Kidney (tissue), 14 donors: ENCODE data around the gene STXBP2. TPM values are rescaled to one million over a fixed set of nuclear protein-coding genes. Genes with fewer than 3 reads are reported as not detected.

ENCODE experiments used
- DNase-seq, 5 donors: peaks; one replicate each; pipeline ENCODE4 v3.0.0-alpha.2; 2013 to 2020
- FAIRE-seq: peaks from 2 replicates; lab custom pipeline; 2012; peaks lifted over from hg19 to GRCh38; lab: Jason Lieb, UNC
- H3K27ac ChIP-seq, 2 donors: one replicate each; pipeline ENCODE4 v1.7.0; 2013; ENCODE audit warnings: low read depth in 2 of 2, low read length in 2 of 2, inconsistent platforms in 1 of 2
- H3K27me3 ChIP-seq: one replicate; pipeline ENCODE4 v1.7.1; 2013; ENCODE audit warnings: low read length, inconsistent platforms; ENCODE audit not compliant: control insufficient read depth, insufficient read depth
- H3K36me3 ChIP-seq, 3 donors: one replicate each; pipeline versions ENCODE4 v1.7.0 to v1.7.1; 2013; ENCODE audit warnings: low read length in 3 of 3, control low read depth in 1 of 3, inconsistent platforms in 1 of 3; ENCODE audit not compliant: insufficient read depth in 3 of 3, control insufficient read depth in 2 of 3
- H3K4me1 ChIP-seq, 3 donors: one replicate each; pipeline versions ENCODE4 v1.7.0 to v1.7.1; 2013; ENCODE audit warnings: low read length in 3 of 3, inconsistent platforms in 1 of 3, low read depth in 1 of 3; ENCODE audit not compliant: control insufficient read depth in 2 of 3, insufficient read depth in 2 of 3
- H3K4me3 ChIP-seq, 3 donors: one replicate each; pipeline versions ENCODE4 v1.7.0 to v1.8.1; 2013; ENCODE audit warnings: low read length in 3 of 3, control low read depth in 1 of 3, inconsistent platforms in 1 of 3
- H3K9ac ChIP-seq, 3 donors: one replicate each; pipeline versions ENCODE4 v1.7.0 to v1.7.1; 2013; ENCODE audit warnings: low read length in 3 of 3, control low read depth in 1 of 3, inconsistent platforms in 1 of 3
- H3K9me3 ChIP-seq, 3 donors: one replicate each; pipeline versions ENCODE4 v1.7.0 to v1.7.1; 2013; ENCODE audit warnings: low read length in 3 of 3, control low read depth in 1 of 3, inconsistent platforms in 1 of 3; ENCODE audit not compliant: control insufficient read depth in 2 of 3, insufficient read depth in 1 of 3
- CTCF ChIP-seq: IDR thresholded peaks from 3 replicates; pipeline ENCODE4 v1.5.1; 2012; ENCODE audit warnings: mild to moderate bottlenecking, moderate library complexity, borderline replicate concordance; ENCODE audit not compliant: insufficient read depth; ENCODE audit errors: extremely low read depth
- intact Hi-C: fragments of 100-400 bp; cut with DNase I; formaldehyde crosslinking; loops from one replicate; pipeline ENCODE4 v1.11.1; 2022
- polyA plus RNA-seq: library from polyadenylated mRNA; stranded (reverse); fragments of 350-450 nt; fragmentation: Illumina TruSeq; extraction: RNeasy Lipid Tissue Mini Kit (QIAGEN cat#74804); gene quantifications from one replicate; pipeline ENCODE4 v1.2.3, GENCODE V29; 2014; ENCODE audit warnings: low read depth, low replicate concordance; ENCODE audit not compliant: insufficient read depth
- total RNA-seq: library from RNA; stranded (reverse); fragmentation: NEBNext Ultra II Directional; extraction: Animal tissue kit (Norgen Biotek cat#: 25700); gene quantifications from one replicate; pipeline ENCODE4 v1.2.1, GENCODE V29; 2021
- donor health status: control.
- donor health status: control.
- donor health status: control.
- donor health status: control.
- donor health status: control.
- donor health status: DM: yes; HTN: yes; CAD: no.
- donor health status: Normal renal cell carcinoma (clear cell type).

STXBP2 gene
- total and polyA plus RNA-seq, 2 donors from 2014 or later = 74.8 to 136 TPM

DNA sequence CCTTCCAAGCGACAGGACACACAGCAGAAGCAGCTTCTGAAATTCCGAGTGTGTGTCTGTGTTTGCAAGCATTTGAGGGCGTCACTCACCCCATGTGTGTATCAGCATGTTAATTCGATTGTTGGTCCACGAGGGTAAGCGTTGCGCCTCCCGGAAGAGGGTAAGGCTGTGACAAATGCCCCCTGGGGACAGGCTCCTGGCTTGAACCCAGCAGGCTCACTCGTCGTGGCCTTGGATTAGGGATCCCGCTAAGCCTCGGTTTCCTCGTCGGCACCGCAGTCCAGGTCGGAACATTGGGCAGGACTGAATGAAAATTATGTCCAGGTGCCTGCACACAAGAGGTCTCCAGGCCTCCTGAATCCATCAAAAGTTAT is 606 bp upstream of the STXBP2 start:
- H3K27ac ChIP-seq = peak overlapping the region in 1 of 2 donors; percentile 65
- H3K27me3 ChIP-seq = no peaks in the 10 kb centered on the region
- TF ChIP-seq CTCF = no peak
- no peaks in the 10 kb centered on the region for H3K9me3 ChIP-seq
- H3K4me3 ChIP-seq = peak overlapping the region; percentile 57 to 75 (median 68)
- H3K9ac ChIP-seq = peak overlapping the region in 1 of 3 donors; percentile 15
- no peak for DNase-seq
- FAIRE-seq = no peak
- H3K4me1 ChIP-seq = peaks cover 0 to 17% (median 0%) of the 10 kb centered on the region in 3 donors
- H3K36me3 ChIP-seq = peaks cover 0 to 10% (median 5%) of the 10 kb centered on the region in 3 donors
- intact Hi-C loops = no loop called here

DNA sequence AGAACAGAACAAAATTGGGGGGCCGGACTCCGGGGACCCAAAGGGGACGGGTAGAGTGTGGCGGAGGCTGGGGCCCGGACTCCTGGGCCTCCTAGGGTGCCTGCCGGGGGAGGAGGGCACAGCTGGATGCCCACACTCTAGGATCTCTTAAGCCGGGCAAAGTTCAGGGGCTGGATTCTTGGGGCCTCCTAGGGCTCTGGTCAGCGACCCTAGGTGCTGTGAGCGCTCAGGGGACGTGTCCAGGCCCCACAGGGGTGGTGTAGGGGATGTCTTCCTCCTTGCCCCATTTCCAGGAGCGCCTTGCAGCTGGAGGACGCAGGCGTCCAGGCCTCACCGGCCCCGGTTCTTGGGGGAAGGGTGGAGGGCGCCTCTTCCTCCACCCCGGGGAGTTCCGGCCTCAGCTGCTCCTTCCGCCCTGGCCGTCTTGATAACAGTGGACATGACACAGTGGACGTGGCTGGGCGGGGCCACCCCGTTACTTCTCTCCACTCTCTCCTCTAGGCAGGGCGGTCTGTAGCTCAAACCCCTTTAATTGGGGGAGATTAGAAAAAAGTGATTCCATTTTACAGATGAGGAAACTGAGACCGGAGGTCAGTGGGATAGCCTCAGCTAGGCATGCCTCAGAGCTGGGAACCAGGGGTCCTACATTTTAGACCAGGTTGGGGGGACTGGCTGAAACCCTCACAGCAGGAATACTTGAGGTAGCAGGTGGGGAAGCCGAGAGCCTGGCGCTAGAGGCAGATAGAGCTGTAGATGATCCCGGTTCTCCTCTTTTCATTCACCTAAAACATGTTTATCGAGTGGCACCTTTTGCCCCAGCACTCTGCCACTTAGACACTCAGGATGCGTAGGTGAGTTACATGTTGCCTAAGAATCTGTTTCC is 705 bp downstream of the STXBP2 start:
- Histone ChIP-seq H3K9me3 (no peaks in the 10 kb centered on the region), H3K9ac (peak overlapping the region in 1 of 3 donors; percentile 61), H3K27ac (peak overlapping the region in 1 of 2 donors; percentile 65), H3K4me1 (peaks cover 0 to 17% (median 0%) of the 10 kb centered on the region in 3 donors), H3K27me3 (no peaks in the 10 kb centered on the region), H3K4me3 (peak overlapping the region; percentile 33 to 78 (median 75)), H3K36me3 (peaks cover 0 to 10% (median 5%) of the 10 kb centered on the region in 3 donors)
- intact Hi-C loops = no loop called here
- FAIRE-seq (no peak), DNase-seq (peak in 3 of 5 donors; percentile 13 to 85 (median 30))
- TF ChIP-seq CTCF = no peak

- Histone ChIP-seq H3K27ac (no peak overlapping the region), H3K9me3 (no peaks in the 10 kb centered on the region), H3K4me1 (peaks cover 0 to 17% (median 0%) of the 10 kb centered on the region in 3 donors), H3K9ac (no peak overlapping the region), H3K36me3 (peaks cover 0 to 10% (median 5%) of the 10 kb centered on the region in 3 donors), H3K4me3 (no peak overlapping the region), H3K27me3 (no peaks in the 10 kb centered on the region)
- DNase-seq (no peak), FAIRE-seq (no peak)
- intact Hi-C loops = no loop called here
- no peak for TF ChIP-seq CTCF
Measured at GRCh38 chr19:7638802-7639465, 2.0 kb downstream of the STXBP2 start.
